ENCODE measurements around the gene MINDY3. TPM values are rescaled to one million over a fixed set of nuclear protein-coding genes. Genes with fewer than 3 reads are reported as not detected.

MINDY3 gene
- total RNA-seq, 2 experiments from 2014 or later: 11.5 to 12.8 TPM

DNA sequence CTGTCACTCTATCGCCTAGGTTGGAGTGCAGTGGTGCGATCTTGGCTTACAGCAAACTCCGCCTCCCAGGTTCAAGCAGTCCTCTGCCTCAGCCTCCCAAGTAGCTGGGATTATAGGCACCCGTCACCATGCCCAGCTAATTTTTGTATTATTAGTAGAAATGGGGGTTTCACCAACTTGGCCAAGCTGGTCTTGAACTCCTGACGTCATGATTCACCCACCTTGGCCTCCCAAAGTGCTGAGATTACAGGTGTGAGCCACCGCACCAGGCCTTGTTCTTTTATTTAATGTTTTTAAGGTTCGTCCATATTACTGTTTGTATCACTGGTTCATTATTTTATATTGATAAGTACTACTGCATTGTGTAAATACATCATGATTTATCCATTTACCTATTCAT is 130.4 kb downstream of the MINDY3 start:
- Mint-ChIP-seq H3K36me3 (ENCODE audit: low read depth) (no peaks in the 10 kb centered on the region), H3K27me3 (peaks cover 12% of the 10 kb centered on the region), H3K9me3 (ENCODE audit: low read depth) (peaks cover 4% of the 10 kb centered on the region), H3K4me1 (no peaks in the 10 kb centered on the region), H3K27ac (no peak overlapping the region), H3K4me3 (no peak overlapping the region)
- ChIA-PET POLR2A (interaction anchor here (0.7 kb wide), 1 partner anchor 54 kb away, joined by 4 read pairs; no protein-coding TSS in a partner anchor), CTCF (interaction anchor here (0.6 kb wide), 1 partner anchor 210 kb away, joined by 4 read pairs; no protein-coding TSS in a partner anchor)
- DNase-seq (no peak), ATAC-seq (no peak)
- intact Hi-C loops (cut with DNase I, micrococcal nuclease): no loop called here

Other genes with a start within 250 kb of the MINDY3 start
- gene ITGA8, start 140.6 kb downstream of the MINDY3 start, total RNA-seq: not detected